ENCODE data around the gene TPD52L2.

The TPD52L2 gene

GRCh38 chr20:63830841-63831588 is 34.1 kb upstream of the TPD52L2 start, which contains the start of gene ZBTB46:
ZBTB46 (minus strand) TSS chr20:63831264; CDS start chr20:63790757, 40,507 bp downstream.
- no peak for TF ChIP-seq CTCF (IDR thresholded peaks at IDR 0.05; ENCODE audit: low read depth, low read length)
- H3K4me3 ChIP-seq (ENCODE audit: low read depth, low read length) = peak within 1 kb of the TSS; percentile 63

DNA sequence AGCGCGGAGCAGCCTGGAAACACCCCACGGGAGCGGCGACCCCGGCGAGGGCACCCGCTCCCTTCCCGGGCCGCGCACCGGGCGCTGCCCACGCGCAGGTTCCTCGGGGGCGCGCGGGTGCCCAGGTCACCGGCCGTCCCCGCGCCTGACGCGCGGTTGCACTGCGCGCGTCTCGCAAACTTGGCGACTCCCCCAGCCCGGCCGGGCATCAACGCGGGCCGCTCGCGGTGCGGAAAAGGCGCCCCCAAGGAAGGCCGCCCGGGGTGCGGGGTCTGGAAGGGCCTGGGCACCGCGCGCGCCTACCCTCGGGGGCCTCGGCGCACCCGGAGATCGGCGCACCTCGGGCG is 33.5 kb upstream of the TPD52L2 start:
- no peak for TF ChIP-seq CTCF (IDR thresholded peaks at IDR 0.05; ENCODE audit: low read depth, low read length)
- peak overlapping the region; percentile 40 for H3K4me3 ChIP-seq (ENCODE audit: low read depth, low read length)

DNA sequence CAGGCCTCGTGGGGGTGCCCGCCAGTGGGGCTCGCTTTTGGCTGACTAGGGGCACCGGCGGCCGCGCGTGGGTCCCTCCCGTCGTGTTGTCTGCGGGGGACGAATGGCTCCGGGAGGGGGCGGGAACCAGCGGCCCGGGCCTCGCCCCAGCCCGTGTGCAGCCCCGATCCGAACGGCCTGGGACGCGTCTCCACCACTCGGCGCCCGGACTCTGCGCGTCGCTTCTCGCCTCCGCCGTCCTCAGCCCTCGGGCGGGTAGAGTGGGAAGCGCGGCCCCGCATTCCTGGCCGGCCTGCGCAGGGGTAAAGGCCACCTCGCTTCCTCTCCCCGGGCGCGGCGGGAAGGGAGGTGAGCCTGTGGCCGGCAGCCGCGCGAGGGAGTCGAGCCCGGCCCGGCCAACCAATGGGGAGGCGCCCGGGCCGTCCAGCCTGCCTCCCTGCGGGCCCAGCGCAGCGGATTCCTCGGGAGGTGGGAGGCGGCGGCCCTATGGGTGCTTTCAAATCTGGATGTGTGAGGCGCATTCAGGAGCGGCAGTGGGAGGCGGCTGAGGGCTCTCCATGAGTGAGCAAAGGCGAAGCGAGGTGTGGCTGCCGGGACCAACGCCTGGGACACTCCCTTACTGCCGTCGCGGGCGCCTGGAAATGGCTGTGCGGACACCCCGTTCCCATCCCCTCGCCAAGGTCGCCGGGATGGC is 32.9 kb upstream of the TPD52L2 start:
- H3K4me3 ChIP-seq (ENCODE audit: low read depth, low read length) = no peak overlapping the region
- no peak for TF ChIP-seq CTCF (IDR thresholded peaks at IDR 0.05; ENCODE audit: low read depth, low read length)

GRCh38 chr20:63833776-63834490 is 31.1 kb upstream of the TPD52L2 start:
- no peak overlapping the region for H3K4me3 ChIP-seq (ENCODE audit: low read depth, low read length)
- no peak for TF ChIP-seq CTCF (IDR thresholded peaks at IDR 0.05; ENCODE audit: low read depth, low read length)

- TF ChIP-seq CTCF (IDR thresholded peaks at IDR 0.05; ENCODE audit: low read depth, low read length) = no peak
- H3K4me3 ChIP-seq (ENCODE audit: low read depth, low read length) = no peak overlapping the region
Observed at GRCh38 chr20:63834491-63834880, 30.6 kb upstream of the TPD52L2 start.

- H3K4me3 ChIP-seq (ENCODE audit: low read depth, low read length) = no peak overlapping the region
- TF ChIP-seq CTCF (IDR thresholded peaks at IDR 0.05; ENCODE audit: low read depth, low read length) = no peak
Observed at GRCh38 chr20:63835021-63835858, 29.8 kb upstream of the TPD52L2 start.

All from WI38 (cell line).